DND-41 (cell line): ENCODE data around the gene DDX20.
A peak's percentile ranks its signal among the peaks of the same experiment; 100 is the strongest.

Experiments used
- ATAC-seq: fragments of 200-7000 bp; cut with Tn5 transposase; 3 replicates; pipeline ENCODE4 v1.9.1; 2021; ENCODE audit warnings: low read depth; ENCODE audit not compliant: insufficient read depth
- DNase-seq: peaks from one replicate; pipeline ENCODE4 v3.0.0-alpha.2; 2020
- H2AFZ ChIP-seq: 2 replicates; pipeline ENCODE4 v1.6.0; 2012; ENCODE audit warnings: low read depth, low read length
- H3K27ac ChIP-seq: 2 replicates; pipeline ENCODE4 v1.5.1; 2012; ENCODE audit warnings: low read length, inconsistent platforms
- H3K27me3 ChIP-seq: fragments of 200-600 bp; sonication (generic); 2 replicates; pipeline ENCODE4 v1.6.0; 2012; ENCODE audit warnings: low read length, mild to moderate bottlenecking, inconsistent platforms; ENCODE audit not compliant: insufficient read depth, poor library complexity
- H3K36me3 ChIP-seq: 2 replicates; pipeline ENCODE4 v1.5.1; 2012; ENCODE audit warnings: low read length, inconsistent platforms; ENCODE audit not compliant: insufficient read depth
- H3K4me1 ChIP-seq: 2 replicates; pipeline ENCODE4 v1.5.1; 2012; ENCODE audit warnings: mild to moderate bottlenecking, low read length; ENCODE audit not compliant: insufficient read depth
- H3K4me2 ChIP-seq: 2 replicates; pipeline ENCODE4 v1.6.0; 2012; ENCODE audit warnings: mild to moderate bottlenecking, moderate library complexity, low read length, inconsistent platforms; ENCODE audit not compliant: insufficient read depth
- H3K4me3 ChIP-seq, 2 experiments: fragments of 200-600 bp in 1 of 2; shearing (Covaris generic) in 1 of 2; 2 replicates each; pipeline ENCODE4 v1.5.1; 2012 to 2016; ENCODE audit warnings: inconsistent platforms in 2 of 2, low read length in 2 of 2, mild to moderate bottlenecking in 2 of 2, low read depth in 1 of 2, moderate library complexity in 1 of 2
- H3K79me2 ChIP-seq: 2 replicates; pipeline ENCODE4 v1.6.0; 2012; ENCODE audit warnings: low read length, inconsistent platforms; ENCODE audit not compliant: insufficient read depth
- H3K9ac ChIP-seq: 2 replicates; pipeline ENCODE4 v1.6.0; 2012; ENCODE audit warnings: low read depth, mild to moderate bottlenecking, inconsistent platforms, low read length, moderate library complexity
- H3K9me3 ChIP-seq: 2 replicates; pipeline ENCODE4 v1.5.1; 2012; ENCODE audit warnings: low read length, moderate library complexity, mild to moderate bottlenecking, inconsistent platforms; ENCODE audit not compliant: insufficient read depth, severe bottlenecking
- H4K20me1 ChIP-seq: 2 replicates; pipeline ENCODE4 v1.6.0; 2012; ENCODE audit warnings: low read length; ENCODE audit not compliant: insufficient read depth
- CTCF ChIP-seq: IDR thresholded peaks from 2 replicates; pipeline ENCODE4 v1.5.1; 2012; ENCODE audit warnings: borderline replicate concordance, low read length, moderate library complexity, mild to moderate bottlenecking; ENCODE audit not compliant: poor library complexity, severe bottlenecking; ENCODE audit errors: extremely low read depth
- EZH2 ChIP-seq: IDR thresholded peaks from 3 replicates; pipeline ENCODE4 v1.6.1; 2012; ENCODE audit warnings: borderline replicate concordance, low read depth, mild to moderate bottlenecking, moderate library complexity, low read length, inconsistent platforms; ENCODE audit not compliant: severe bottlenecking

The DDX20 gene

GRCh38 chr1:111754984-111755330, 744 bp upstream of the DDX20 start:
- TF ChIP-seq EZH2 (no peak), CTCF (no peak)
- peaks cover 34% of the 10 kb centered on the region for H3K4me1 ChIP-seq
- H3K36me3 ChIP-seq = peaks cover 30% of the 10 kb centered on the region
- H3K27me3 ChIP-seq = no peaks in the 10 kb centered on the region
- H3K79me2 ChIP-seq = peaks cover 50% of the 10 kb centered on the region
- peak overlapping the region; percentile 80 to 86; a peak in 3 of 4 replicates for H3K4me3 ChIP-seq
- H3K9ac ChIP-seq = peak overlapping the region; percentile 80
- ATAC-seq (peak; percentile 51), DNase-seq (peak; percentile 70)
- peak overlapping the region; percentile 83 for H3K4me2 ChIP-seq
- peaks cover 18% of the 10 kb centered on the region; the same call in 1 of the 2 replicates for H4K20me1 ChIP-seq
- no peaks in the 10 kb centered on the region for H3K9me3 ChIP-seq
- peak overlapping the region; percentile 93 for H2AFZ ChIP-seq
- peak overlapping the region; percentile 99 for H3K27ac ChIP-seq

GRCh38 chr1:111756124-111756513, 418 bp downstream of the DDX20 start:
- TF ChIP-seq CTCF (no peak), EZH2 (no peak)
- Histone ChIP-seq H3K36me3 (peaks cover 41% of the 10 kb centered on the region), H4K20me1 (peaks cover 23% of the 10 kb centered on the region; the same call in 1 of the 2 replicates), H3K9me3 (no peaks in the 10 kb centered on the region), H3K4me3 (peak overlapping the region; percentile 80 to 86; a peak in 3 of 4 replicates), H3K4me2 (peak overlapping the region; percentile 83), H3K4me1 (peaks cover 34% of the 10 kb centered on the region), H3K79me2 (peaks cover 55% of the 10 kb centered on the region), H3K27me3 (no peaks in the 10 kb centered on the region), H3K9ac (peak overlapping the region; percentile 80), H3K27ac (peak overlapping the region; percentile 99), H2AFZ (peak overlapping the region; percentile 93)
- no peak for DNase-seq
- peak; percentile 32 for ATAC-seq

GRCh38 chr1:111758373-111758772, 2.7 kb downstream of the DDX20 start:
- Histone ChIP-seq H3K4me2 (peak overlapping the region; percentile 32; the same call in 1 of the 2 replicates), H3K36me3 (peaks cover 63% of the 10 kb centered on the region), H3K27ac (no peak overlapping the region), H3K9ac (no peak overlapping the region), H2AFZ (no peak overlapping the region), H4K20me1 (peaks cover 23% of the 10 kb centered on the region; the same call in 1 of the 2 replicates), H3K79me2 (peaks cover 55% of the 10 kb centered on the region), H3K9me3 (no peaks in the 10 kb centered on the region), H3K4me3 (no peak overlapping the region), H3K4me1 (peaks cover 34% of the 10 kb centered on the region), H3K27me3 (no peaks in the 10 kb centered on the region)
- DNase-seq = no peak
- TF ChIP-seq EZH2 (no peak), CTCF (peak; percentile 36)
- ATAC-seq = no peak
